Spleen (tissue), 11 donors: ENCODE measurements around the gene OMG. TPM values are rescaled to one million over a fixed set of nuclear protein-coding genes. Genes with fewer than 3 reads are reported as not detected.

ENCODE experiments used
- DNase-seq: peaks from one replicate; pipeline ENCODE4 v3.0.0-alpha.2; 2020
- H3K27ac ChIP-seq, 8 donors: fragments of 200-600 bp; sonication (generic) in 7 of 8; 1 replicate in 4 of 8; 2 replicates in 4 of 8; pipeline versions ENCODE4 v1.5.0 to v1.8.0; 2016 to 2021; ENCODE audit warnings: inconsistent platforms in 4 of 8, mild to moderate bottlenecking in 4 of 8, moderate library complexity in 1 of 8
- H3K27me3 ChIP-seq, 7 donors: fragments of 200-600 bp; sonication (generic) in 6 of 7; replicated peaks in 1 of 7; 1 replicate in 4 of 7; 2 replicates in 3 of 7; pipeline versions ENCODE4 v1.5.0 to v1.8.0; 2016 to 2021; ENCODE audit warnings: inconsistent platforms in 3 of 7, mild to moderate bottlenecking in 1 of 7
- H3K36me3 ChIP-seq, 6 donors: fragments of 200-600 bp; sonication (generic) in 5 of 6; 1 replicate in 4 of 6; 2 replicates in 2 of 6; pipeline versions ENCODE4 v1.5.0 to v1.8.0; 2016 to 2021; ENCODE audit warnings: inconsistent platforms in 2 of 6
- H3K4me1 ChIP-seq, 6 donors: fragments of 200-600 bp; sonication (generic) in 5 of 6; 1 replicate in 3 of 6; 2 replicates in 3 of 6; pipeline versions ENCODE4 v1.5.0 to v1.8.0; 2016 to 2021; ENCODE audit warnings: inconsistent platforms in 3 of 6
- H3K4me3 ChIP-seq, 8 donors: fragments of 200-600 bp; sonication (generic) in 7 of 8; 1 replicate in 4 of 8; 2 replicates in 4 of 8; pipeline versions ENCODE4 v1.5.0 to v1.8.0; 2016 to 2021; ENCODE audit warnings: inconsistent platforms in 4 of 8, mild to moderate bottlenecking in 4 of 8, moderate library complexity in 2 of 8
- H3K9me3 ChIP-seq, 8 donors: fragments of 200-600 bp; sonication (generic) in 7 of 8; 1 replicate in 4 of 8; 2 replicates in 4 of 8; pipeline versions ENCODE4 v1.5.0 to v1.8.0; 2016 to 2021; ENCODE audit warnings: inconsistent platforms in 4 of 8
- CTCF ChIP-seq, 11 experiments: fragments of 200-600 bp in 7 of 11; fragments of 450-650 bp in 4 of 11; sonication (generic) in 4 of 11; IDR thresholded peaks in 8 of 11; conservative IDR thresholded peaks in 3 of 11; 1 replicate in 7 of 11; 2 replicates in 4 of 11; pipeline versions ENCODE4 v1.4.0 to v1.8.0; 2016 to 2021; ENCODE audit warnings: antibody characterized with exemption in 11 of 11, inconsistent platforms in 4 of 11, mild to moderate bottlenecking in 1 of 11
- POLR2A ChIP-seq, 3 donors: fragments of 450-650 bp; IDR thresholded peaks; one replicate each; pipeline ENCODE4 v1.5.1; 2017; ENCODE audit warnings: antibody characterized with exemption in 3 of 3, mild to moderate bottlenecking in 1 of 3
- POLR2AphosphoS5 ChIP-seq, 3 donors: sonication (generic); formaldehyde crosslinking; IDR thresholded peaks; one replicate each; pipeline ENCODE4 v1.5.1; 2017; ENCODE audit warnings: antibody characterized with exemption in 3 of 3
- WGBS, 5 donors: extraction: QIAGEN DNeasy Blood & Tissue Kit in 3 of 5; methylation state at CpG; one replicate each; pipeline versions ENCODE4 v1.1.5 to v1.1.7; 2013 to 2018; 5-methylcytosine and 5-hydroxymethylcytosine counted together
- intact Hi-C: fragments of 100-400 bp; cut with DNase I; formaldehyde crosslinking; loops from one replicate; pipeline ENCODE4 v1.15.0; 2023; ENCODE audit warnings: low total_unique reads
- polyA plus RNA-seq, 3 donors: library from polyadenylated mRNA; stranded (reverse); fragments of 200-250 nt; gene quantifications; one replicate each; pipeline ENCODE4 v1.2.1, GENCODE V29; 2013
- total RNA-seq, 7 donors: library from RNA; depleted of rRNA in 3 of 7; stranded (reverse); fragments of >200 nt in 3 of 7; fragmentation: NEBNext Ultra II Directional in 4 of 7; extraction: Animal tissue kit (Norgen Biotek cat#: 25700) in 4 of 7; gene quantifications; one replicate each; pipeline versions ENCODE4 v1.1.0 to v1.2.1, GENCODE V29; 2016 to 2021
- donor health status: healthy with polysubstance abuse.
- donor health status: DM: no; HTN: no; CAD: no; lungs with moderate emphysema.
- donor health status: DM: no; HTN: no; CAD: no.
- donor health status: Bipolar disorder and iron deficiency.
- donor health status: healthy.
- donor health status: DM: no; HTN: no; CAD: no.
- donor health status: DM: yes; HTN: yes; CAD: no.

OMG gene
- total and polyA plus RNA-seq, 10 donors, result 0.41 to 14.5 (median 4.0) TPM; not detected in 1

GRCh38 chr17:31328160-31328535 lies 31.1 kb upstream of the OMG start:
- DNase-seq, result no peak
- Histone ChIP-seq H3K36me3 (peaks cover 0 to 37% (median 10%) of the 10 kb centered on the region in 6 donors), H3K27ac (no peak overlapping the region), H3K9me3 (no peaks in the 10 kb centered on the region), H3K4me1 (peaks cover 0 to under 1% (median 0%) of the 10 kb centered on the region in 6 donors), H3K4me3 (no peak overlapping the region), H3K27me3 (no peaks in the 10 kb centered on the region)
- intact Hi-C loops, result no loop called here
- TF ChIP-seq POLR2A (IDR thresholded peaks at IDR 0.05) (no peak), CTCF (IDR thresholded peaks at IDR 0.05 in 8 of 11, conservative IDR thresholded peaks at IDR 0.05 in 3 of 11) (no peak), POLR2AphosphoS5 (IDR thresholded peaks at IDR 0.05) (no peak)

- WGBS, 5 donors, result 96 to 98% (median 97%) methylated on average over 12 of the region's 12 CpGs
- no peaks in the 10 kb centered on the region for H3K9me3 ChIP-seq
- intact Hi-C loops, result no loop called here
- TF ChIP-seq CTCF (IDR thresholded peaks at IDR 0.05 in 8 of 11, conservative IDR thresholded peaks at IDR 0.05 in 3 of 11) (no peak), POLR2A (IDR thresholded peaks at IDR 0.05) (no peak), POLR2AphosphoS5 (IDR thresholded peaks at IDR 0.05) (no peak)
- H3K27me3 ChIP-seq, result no peaks in the 10 kb centered on the region
- H3K36me3 ChIP-seq, result peaks cover 0 to 37% (median 10%) of the 10 kb centered on the region in 6 donors
- no peak overlapping the region for H3K4me3 ChIP-seq
- H3K4me1 ChIP-seq, result peaks cover 0 to 5% (median 0%) of the 10 kb centered on the region in 6 donors
- DNase-seq, result no peak
- H3K27ac ChIP-seq, result no peak overlapping the region
Observed at GRCh38 chr17:31327534-31328159, 30.6 kb upstream of the OMG start.

- no peak for DNase-seq
- intact Hi-C loops, result no loop called here
- H3K4me1 ChIP-seq, result peaks cover 3 to 43% (median 7%) of the 10 kb centered on the region in 6 donors
- H3K27me3 ChIP-seq, result no peaks in the 10 kb centered on the region
- TF ChIP-seq POLR2AphosphoS5 (IDR thresholded peaks at IDR 0.05), result no peak
- no peak for TF ChIP-seq CTCF (IDR thresholded peaks at IDR 0.05 in 8 of 11, conservative IDR thresholded peaks at IDR 0.05 in 3 of 11)
- no peak for TF ChIP-seq POLR2A (IDR thresholded peaks at IDR 0.05)
- no peak overlapping the region for H3K27ac ChIP-seq
- no peaks in the 10 kb centered on the region for H3K9me3 ChIP-seq
- peaks cover 0 to 27% (median 10%) of the 10 kb centered on the region in 6 donors for H3K36me3 ChIP-seq
- H3K4me3 ChIP-seq, result no peak overlapping the region
Observed at GRCh38 chr17:31323551-31323950, 26.5 kb upstream of the OMG start.

- peaks cover 0 to 20% (median 6%) of the 10 kb centered on the region in 6 donors for H3K36me3 ChIP-seq
- WGBS, 5 donors, result 59 to 77% (median 74%) methylated on average over 4 of the region's 4 CpGs
- TF ChIP-seq CTCF (IDR thresholded peaks at IDR 0.05 in 8 of 11, conservative IDR thresholded peaks at IDR 0.05 in 3 of 11) (no peak), POLR2AphosphoS5 (IDR thresholded peaks at IDR 0.05) (no peak), POLR2A (IDR thresholded peaks at IDR 0.05) (no peak)
- H3K4me3 ChIP-seq, result peak overlapping the region in 2 of 8 donors; percentile 28 to 70
- H3K27me3 ChIP-seq, result no peaks in the 10 kb centered on the region
- H3K9me3 ChIP-seq, result no peaks in the 10 kb centered on the region
- H3K27ac ChIP-seq, result peak overlapping the region; percentile 20 to 94 (median 91)
- intact Hi-C loops, result no loop called here
- no peak for DNase-seq
- H3K4me1 ChIP-seq, result peaks cover 3 to 59% (median 19%) of the 10 kb centered on the region in 6 donors
Observed at GRCh38 chr17:31321966-31322365, 24.9 kb upstream of the OMG start.
